ENCODE results near the gene CARD9. TPM values are rescaled to one million over a fixed set of nuclear protein-coding genes. Genes with fewer than 3 reads are reported as not detected.

Gene CARD9
- total RNA-seq, 2 donors from 2014 or later = 0.78 to 1.3 TPM

DNA sequence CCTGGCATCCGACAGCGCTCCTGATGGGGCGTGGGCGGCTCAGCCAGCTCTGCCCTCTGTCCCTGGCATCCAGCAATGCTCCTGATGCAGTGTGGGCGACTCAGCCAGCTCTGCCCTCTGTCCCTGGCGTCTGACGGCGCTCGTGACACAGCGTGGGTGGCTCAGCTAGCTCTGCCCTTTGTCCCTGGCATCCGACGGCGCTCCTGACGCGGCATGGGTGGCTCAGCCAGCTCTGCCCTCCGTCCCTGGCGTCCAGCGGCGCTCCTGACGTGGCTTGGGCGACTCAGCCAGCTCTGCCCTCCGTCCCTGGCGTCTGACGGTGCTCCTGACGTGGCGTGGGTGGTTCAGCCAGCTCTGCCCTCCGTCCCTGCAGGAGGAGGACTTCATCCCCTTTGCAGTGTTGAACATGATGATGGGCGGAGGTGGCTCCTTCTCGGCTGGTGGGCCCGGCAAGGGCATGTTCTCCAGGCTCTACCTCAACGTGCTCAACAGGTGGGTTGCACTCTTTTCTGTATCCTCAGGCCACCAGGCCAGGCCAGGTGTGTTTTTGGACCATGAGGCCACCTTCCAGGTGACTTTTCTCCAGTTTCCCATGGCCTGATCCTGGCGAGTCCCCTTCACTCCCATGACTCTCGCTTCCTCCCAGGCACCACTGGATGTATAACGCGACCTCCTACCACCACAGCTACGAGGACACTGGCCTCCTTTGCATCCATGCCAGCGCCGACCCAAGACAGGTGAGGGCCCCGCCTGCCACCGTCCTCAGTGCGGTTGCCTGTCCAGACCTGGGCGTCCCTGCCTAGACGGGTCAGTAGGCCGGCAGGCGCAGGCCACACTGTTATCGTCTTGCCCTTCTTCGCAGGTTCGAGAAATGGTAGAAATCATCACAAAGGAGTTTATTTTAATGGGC, 45.0 kb upstream of the CARD9 start:
- Histone ChIP-seq H3K27me3 (no peaks in the 10 kb centered on the region), H3K9me3 (no peaks in the 10 kb centered on the region), H3K27ac (no peak overlapping the region), H3K4me1 (no peaks in the 10 kb centered on the region), H3K36me3 (replicated peaks in 1 of 2; ENCODE audit: insufficient read depth in 1 of 2, low read depth in 2 of 2) (peaks cover 19 to 59% of the 10 kb centered on the region in 2 donors), H3K4me3 (no peak overlapping the region)
- intact Hi-C loops (cut with DNase I) = no loop called here
- TF ChIP-seq, protein P1, sequence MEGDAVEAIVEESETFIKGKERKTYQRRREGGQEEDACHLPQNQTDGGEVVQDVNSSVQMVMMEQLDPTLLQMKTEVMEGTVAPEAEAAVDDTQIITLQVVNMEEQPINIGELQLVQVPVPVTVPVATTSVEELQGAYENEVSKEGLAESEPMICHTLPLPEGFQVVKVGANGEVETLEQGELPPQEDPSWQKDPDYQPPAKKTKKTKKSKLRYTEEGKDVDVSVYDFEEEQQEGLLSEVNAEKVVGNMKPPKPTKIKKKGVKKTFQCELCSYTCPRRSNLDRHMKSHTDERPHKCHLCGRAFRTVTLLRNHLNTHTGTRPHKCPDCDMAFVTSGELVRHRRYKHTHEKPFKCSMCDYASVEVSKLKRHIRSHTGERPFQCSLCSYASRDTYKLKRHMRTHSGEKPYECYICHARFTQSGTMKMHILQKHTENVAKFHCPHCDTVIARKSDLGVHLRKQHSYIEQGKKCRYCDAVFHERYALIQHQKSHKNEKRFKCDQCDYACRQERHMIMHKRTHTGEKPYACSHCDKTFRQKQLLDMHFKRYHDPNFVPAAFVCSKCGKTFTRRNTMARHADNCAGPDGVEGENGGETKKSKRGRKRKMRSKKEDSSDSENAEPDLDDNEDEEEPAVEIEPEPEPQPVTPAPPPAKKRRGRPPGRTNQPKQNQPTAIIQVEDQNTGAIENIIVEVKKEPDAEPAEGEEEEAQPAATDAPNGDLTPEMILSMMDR (IDR thresholded peaks at IDR 0.05) = no peak
- no peak for TF ChIP-seq POLR2A (IDR thresholded peaks at IDR 0.05)
- DNase-seq = no peak
- no peak for ATAC-seq
- 89 to 92% methylated on average over 33 to 47 of the region's 48 CpGs for WGBS, 2 donors

DNA sequence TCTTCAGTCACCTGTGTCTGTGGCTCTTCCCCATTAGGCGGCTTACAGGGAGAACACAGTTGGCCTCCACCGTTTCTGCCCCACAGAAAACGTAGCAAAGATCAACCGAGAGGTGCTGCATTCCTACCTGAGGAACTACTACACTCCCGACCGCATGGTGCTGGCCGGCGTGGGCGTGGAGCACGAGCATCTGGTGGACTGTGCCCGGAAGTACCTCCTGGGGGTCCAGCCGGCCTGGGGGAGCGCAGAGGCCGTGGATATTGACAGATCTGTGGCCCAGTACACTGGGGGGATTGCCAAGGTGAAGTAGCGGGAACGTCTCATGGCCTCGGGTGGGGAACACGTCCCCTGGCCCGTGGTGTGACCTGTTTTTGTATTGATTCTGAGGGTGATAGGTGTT, 43.4 kb upstream of the CARD9 start:
- H3K4me3 ChIP-seq = no peak overlapping the region
- intact Hi-C loops (cut with DNase I) = no loop called here
- no peak overlapping the region for H3K27ac ChIP-seq
- peaks cover 19 to 49% of the 10 kb centered on the region in 2 donors for H3K36me3 ChIP-seq (replicated peaks in 1 of 2; ENCODE audit: insufficient read depth in 1 of 2, low read depth in 2 of 2)
- ATAC-seq = no peak
- peaks cover 2% of the 10 kb centered on the region for H3K4me1 ChIP-seq
- no peak for DNase-seq
- 92 to 95% methylated on average over 12 to 19 of the region's 19 CpGs for WGBS, 2 donors
- H3K27me3 ChIP-seq = no peaks in the 10 kb centered on the region
- no peak for TF ChIP-seq POLR2A (IDR thresholded peaks at IDR 0.05)
- TF ChIP-seq, protein P1 (IDR thresholded peaks at IDR 0.05) = no peak
- no peaks in the 10 kb centered on the region for H3K9me3 ChIP-seq

DNA sequence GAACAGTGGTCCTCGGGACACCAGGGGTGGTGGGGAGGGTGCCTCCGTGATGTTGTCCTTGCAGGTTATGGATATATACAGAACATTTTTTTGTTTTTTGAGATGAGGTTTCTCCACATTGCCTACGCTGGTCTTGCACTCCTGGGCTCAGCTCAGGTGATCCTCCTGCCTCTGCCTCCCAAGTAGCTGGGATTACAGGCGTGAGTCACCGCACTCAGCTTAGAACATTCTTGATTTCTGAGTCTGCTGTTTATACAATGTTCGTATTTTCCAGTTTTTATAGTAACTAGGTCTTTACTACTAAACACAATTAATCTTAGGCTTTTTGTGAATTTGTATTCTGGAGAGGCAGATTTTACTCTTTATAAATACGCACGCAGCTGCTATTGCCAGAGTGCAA, 43.0 kb upstream of the CARD9 start:
- H3K27me3 ChIP-seq = no peaks in the 10 kb centered on the region
- H3K4me3 ChIP-seq = no peak overlapping the region
- H3K27ac ChIP-seq = no peak overlapping the region
- ATAC-seq (no peak), DNase-seq (no peak)
- TF ChIP-seq, protein P1 (IDR thresholded peaks at IDR 0.05) = no peak
- no peak for TF ChIP-seq POLR2A (IDR thresholded peaks at IDR 0.05)
- H3K36me3 ChIP-seq (replicated peaks in 1 of 2; ENCODE audit: insufficient read depth in 1 of 2, low read depth in 2 of 2) = peaks cover 19 to 46% of the 10 kb centered on the region in 2 donors
- peaks cover 7% of the 10 kb centered on the region for H3K4me1 ChIP-seq
- no peaks in the 10 kb centered on the region for H3K9me3 ChIP-seq
- intact Hi-C loops (cut with DNase I) = no loop called here
- 91 to 95% methylated on average over 8 of the region's 8 CpGs for WGBS, 2 donors

DNA sequence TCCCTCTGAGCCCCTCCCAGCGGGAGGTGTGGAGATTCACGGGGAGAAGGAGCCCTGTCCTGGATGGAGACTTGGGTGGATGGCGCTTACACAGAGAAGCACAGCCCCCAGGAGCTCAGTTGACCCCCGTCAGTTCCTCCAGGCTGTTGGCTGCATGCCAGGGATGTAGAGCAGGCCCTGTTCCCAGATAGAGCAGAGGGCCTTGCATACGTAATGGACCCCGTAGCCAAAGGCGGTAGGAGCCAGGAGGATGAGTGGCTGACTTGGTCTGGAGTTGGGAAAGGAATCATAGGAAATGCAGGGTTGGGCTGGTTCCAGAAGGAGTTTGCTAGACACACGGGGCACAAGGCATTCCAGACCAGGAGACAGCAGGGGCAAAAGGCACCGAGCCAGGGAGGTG, 39.5 kb upstream of the CARD9 start:
- H3K4me1 ChIP-seq = peaks cover 27% of the 10 kb centered on the region
- no peak overlapping the region for H3K27ac ChIP-seq
- 69 to 81% methylated on average over 9 of the region's 9 CpGs for WGBS, 2 donors
- H3K4me3 ChIP-seq = no peak overlapping the region
- no peaks in the 10 kb centered on the region for H3K9me3 ChIP-seq
- no peak for TF ChIP-seq POLR2A (IDR thresholded peaks at IDR 0.05)
- TF ChIP-seq, protein P1 (IDR thresholded peaks at IDR 0.05) = no peak
- H3K36me3 ChIP-seq (replicated peaks in 1 of 2; ENCODE audit: insufficient read depth in 1 of 2, low read depth in 2 of 2) = peaks cover 6 to 29% of the 10 kb centered on the region in 2 donors
- ATAC-seq (no peak), DNase-seq (no peak)
- intact Hi-C loops (cut with DNase I) = no loop called here
- H3K27me3 ChIP-seq = no peaks in the 10 kb centered on the region
